Activated CD8-positive, alpha-beta memory T cell treated with anti-CD3 and anti-CD28 coated beads for 4 hours (primary cell): Measurements from ENCODE around the gene IRF2BP2.

Source experiments
- DNase-seq, 2 donors: peaks; one replicate each; pipeline ENCODE4 v3.0.0-alpha.2; 2020; ENCODE audit warnings: low read depth in 2 of 2

Gene IRF2BP2

GRCh38 chr1:234556245-234556943, 53.6 kb downstream of the IRF2BP2 start:
- no peak for DNase-seq

GRCh38 chr1:234555390-234556024, 54.5 kb downstream of the IRF2BP2 start:
- DNase-seq = no peak

GRCh38 chr1:234554698-234555311, 55.2 kb downstream of the IRF2BP2 start:
- DNase-seq = no peak
